Stimulated activated CD8-positive, alpha-beta memory T cell treated with anti-CD3 and anti-CD28 coated beads, Interleukin-7, amount 100 ng/mL, for 48 hours (primary cell): ENCODE data around the gene ST3GAL3.
A peak's percentile ranks its signal among the peaks of the same experiment; 100 is the strongest.

Experiments used
- DNase-seq, 2 donors: peaks; one replicate each; pipeline ENCODE4 v3.0.0-alpha.2; 2020; ENCODE audit warnings: low read depth in 1 of 2; ENCODE audit errors: extremely low read depth in 1 of 2

The ST3GAL3 gene

DNA sequence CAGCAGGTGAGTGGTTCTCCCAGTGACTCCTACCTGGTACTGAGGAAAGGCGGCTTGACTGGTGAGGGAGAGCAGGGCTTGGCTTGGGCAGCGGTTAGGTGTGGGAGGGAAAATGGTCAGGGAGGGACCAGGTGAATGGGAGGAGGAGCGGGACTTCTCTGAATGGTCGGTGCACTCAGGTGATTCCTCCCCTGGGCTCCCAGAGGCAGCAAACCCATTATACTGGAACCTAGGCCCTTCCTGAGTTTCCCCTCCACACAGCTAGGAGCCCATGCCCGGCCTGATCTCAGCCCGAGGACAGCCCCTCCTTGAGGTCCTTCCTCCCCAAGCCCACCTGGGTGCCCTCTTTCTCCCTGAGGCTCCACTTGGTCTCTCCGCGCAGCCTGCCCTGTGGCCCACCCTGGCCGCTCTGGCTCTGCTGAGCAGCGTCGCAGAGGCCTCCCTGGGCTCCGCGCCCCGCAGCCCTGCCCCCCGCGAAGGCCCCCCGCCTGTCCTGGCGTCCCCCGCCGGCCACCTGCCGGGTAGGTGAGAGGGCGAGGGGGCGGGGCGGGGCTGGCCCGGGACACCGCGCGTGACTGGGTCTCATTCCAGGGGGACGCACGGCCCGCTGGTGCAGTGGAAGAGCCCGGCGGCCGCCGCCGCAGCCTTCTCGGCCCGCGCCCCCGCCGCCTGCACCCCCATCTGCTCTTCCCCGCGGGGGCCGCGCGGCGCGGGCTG lies 228.5 kb downstream of the ST3GAL3 start:
- DNase-seq, result no peak

DNA sequence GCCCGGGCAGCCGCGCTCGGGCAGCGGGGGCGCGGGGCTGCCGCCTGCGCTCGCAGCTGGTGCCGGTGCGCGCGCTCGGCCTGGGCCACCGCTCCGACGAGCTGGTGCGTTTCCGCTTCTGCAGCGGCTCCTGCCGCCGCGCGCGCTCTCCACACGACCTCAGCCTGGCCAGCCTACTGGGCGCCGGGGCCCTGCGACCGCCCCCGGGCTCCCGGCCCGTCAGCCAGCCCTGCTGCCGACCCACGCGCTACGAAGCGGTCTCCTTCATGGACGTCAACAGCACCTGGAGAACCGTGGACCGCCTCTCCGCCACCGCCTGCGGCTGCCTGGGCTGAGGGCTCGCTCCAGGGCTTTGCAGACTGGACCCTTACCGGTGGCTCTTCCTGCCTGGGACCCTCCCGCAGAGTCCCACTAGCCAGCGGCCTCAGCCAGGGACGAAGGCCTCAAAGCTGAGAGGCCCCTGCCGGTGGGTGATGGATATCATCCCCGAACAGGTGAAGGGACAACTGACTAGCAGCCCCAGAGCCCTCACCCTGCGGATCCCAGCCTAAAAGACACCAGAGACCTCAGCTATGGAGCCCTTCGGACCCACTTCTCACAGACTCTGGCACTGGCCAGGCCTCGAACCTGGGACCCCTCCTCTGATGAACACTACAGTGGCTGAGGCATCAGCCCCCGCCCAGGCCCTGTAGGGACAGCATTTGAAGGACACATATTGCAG lies 229.3 kb downstream of the ST3GAL3 start:
- DNase-seq, result no peak

DNA sequence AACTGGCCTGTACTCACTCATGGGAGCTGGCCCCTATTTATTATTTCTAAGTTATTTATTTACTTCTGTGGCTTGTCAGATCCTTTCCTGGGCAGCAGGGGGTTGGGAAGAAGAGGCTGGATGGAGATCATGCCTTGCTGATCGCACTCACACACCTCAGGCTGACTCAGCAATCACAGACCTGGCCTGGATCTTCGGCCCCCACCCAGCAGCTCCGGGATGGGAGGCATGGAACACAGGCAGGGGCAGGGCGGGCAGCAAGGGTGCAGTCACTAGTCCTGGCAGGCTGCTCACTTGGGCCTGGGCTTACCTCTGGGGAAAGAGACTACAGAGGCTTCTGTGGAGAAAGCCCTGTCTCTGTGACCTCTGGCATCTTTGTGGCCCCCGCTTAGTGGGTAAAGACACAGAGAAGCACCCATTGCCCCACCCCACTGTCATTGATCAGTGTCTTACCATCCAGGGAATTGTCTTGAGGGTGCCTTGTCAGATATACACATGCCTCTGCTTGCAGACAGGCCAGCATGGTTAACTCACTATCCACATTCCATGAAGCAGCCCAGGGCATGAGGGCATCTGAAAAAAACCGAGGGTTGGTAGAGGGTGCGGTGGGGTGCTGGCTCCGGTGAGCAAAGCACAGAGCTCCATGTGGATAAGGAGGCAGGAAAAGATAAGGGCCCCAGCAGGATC lies 230.0 kb downstream of the ST3GAL3 start:
- no peak for DNase-seq

GRCh38 chr1:43938383-43938782 lies 231.0 kb downstream of the ST3GAL3 start:
- no peak for DNase-seq

DNA sequence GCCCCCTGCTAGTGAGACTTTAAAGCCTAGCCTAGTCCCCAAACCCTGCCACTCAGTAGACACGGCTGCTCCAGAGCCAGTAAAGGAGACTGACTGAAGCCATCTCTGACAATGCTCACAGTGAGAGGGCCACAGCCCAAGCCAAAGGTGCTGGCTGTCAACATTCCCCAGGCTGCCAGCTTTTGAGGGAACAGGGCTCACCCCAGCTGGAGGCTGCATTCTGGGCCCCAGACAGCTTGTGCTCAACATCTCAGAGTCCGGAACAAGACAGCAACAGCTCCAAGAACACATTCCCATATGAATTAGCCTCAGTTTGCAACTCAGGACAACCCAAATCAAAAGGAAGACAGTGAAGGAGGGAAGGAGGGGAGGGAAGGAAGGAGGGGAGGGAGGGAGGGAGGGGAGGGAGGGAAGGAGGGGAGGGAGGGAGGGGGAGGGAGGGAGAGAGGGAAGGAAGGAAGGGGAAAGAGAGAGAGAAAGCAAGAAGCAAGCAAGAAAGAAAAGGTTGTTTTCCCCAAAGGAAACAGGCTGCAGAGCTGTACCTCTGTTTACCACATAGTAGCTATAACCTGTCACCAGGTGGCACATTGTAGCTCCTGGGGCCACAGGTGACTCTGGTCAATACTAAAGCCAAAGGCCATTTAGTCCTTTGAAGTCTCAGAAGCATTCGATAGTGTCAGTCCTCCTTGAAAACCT lies 231.7 kb downstream of the ST3GAL3 start:
- no peak for DNase-seq

GRCh38 chr1:43942411-43942810 lies 235.1 kb downstream of the ST3GAL3 start:
- no peak for DNase-seq

DNA sequence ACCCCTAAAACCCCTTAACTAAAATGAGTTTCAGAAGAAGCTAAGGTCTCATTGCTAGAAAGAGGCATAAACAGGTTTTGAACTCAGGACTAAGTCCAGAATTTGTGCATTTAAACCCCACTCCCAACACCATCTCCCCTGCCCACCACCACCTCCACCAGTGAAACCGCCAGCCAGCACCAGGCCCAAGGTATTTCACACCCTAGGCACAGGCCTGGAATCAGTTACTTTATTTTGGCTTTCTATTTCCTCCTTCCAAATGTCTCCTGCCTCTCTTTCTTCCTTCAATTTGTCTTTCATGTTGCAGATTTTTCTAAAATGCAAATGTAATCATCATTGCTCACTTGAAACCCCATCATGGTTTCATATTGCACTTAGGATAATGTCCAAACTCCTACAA lies 237.5 kb downstream of the ST3GAL3 start:
- no peak for DNase-seq

- DNase-seq, result no peak
Measured at GRCh38 chr1:43945674-43946235, 238.4 kb downstream of the ST3GAL3 start.

GRCh38 chr1:43946236-43947060 lies 239.1 kb downstream of the ST3GAL3 start, which contains the start of gene IPO13:
Gene IPO13 (plus strand): TSS chr1:43946950. CDS start chr1:43947601, 651 bp downstream.
- DNase-seq, result peak; percentile 90 to 93

- no peak for DNase-seq
Measured at GRCh38 chr1:43947061-43947873, 239.9 kb downstream of the ST3GAL3 start.

DNA sequence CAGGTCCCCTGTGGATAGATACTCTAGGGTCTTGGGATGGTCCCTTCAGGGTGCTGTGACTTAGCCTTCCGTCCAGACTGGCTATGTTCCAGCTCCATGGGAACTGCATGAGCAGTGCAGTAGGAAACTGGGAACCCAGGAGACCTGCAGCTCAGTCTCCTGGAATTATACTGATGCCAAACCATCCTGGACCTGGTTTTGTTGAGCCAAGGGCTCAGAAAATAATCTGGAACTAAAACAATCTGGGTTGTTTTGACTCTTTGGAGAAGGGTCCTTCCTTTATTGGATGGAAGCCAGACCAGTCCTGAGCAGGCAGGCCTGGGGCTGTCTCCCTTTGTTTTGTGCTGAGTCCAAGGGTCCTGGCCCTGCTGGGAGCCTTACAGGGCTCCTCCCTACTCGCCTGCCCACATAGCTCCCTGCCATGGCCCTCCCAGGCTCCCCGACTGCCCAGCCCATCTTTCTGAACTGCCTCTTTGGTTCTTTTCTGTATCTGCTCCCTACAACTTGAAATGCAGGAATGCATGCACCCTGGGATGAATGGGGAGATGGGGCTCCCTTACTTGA lies 240.6 kb downstream of the ST3GAL3 start:
- no peak for DNase-seq

DNA sequence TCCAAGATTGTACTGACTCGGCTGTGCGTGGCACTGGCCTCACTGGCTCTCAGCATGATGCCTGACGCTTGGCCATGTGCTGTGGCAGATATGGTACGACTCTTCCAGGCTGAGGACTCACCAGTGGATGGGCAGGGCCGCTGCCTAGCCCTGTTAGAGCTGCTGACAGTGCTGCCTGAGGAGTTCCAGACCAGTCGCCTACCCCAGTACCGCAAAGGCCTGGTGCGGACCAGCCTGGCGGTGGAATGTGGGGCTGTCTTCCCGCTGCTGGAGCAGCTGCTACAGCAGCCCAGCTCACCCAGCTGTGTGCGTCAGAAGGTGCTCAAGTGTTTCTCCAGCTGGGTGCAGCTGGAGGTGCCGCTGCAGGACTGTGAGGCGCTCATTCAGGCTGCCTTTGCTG lies 242.3 kb downstream of the ST3GAL3 start:
- DNase-seq, result no peak

DNA sequence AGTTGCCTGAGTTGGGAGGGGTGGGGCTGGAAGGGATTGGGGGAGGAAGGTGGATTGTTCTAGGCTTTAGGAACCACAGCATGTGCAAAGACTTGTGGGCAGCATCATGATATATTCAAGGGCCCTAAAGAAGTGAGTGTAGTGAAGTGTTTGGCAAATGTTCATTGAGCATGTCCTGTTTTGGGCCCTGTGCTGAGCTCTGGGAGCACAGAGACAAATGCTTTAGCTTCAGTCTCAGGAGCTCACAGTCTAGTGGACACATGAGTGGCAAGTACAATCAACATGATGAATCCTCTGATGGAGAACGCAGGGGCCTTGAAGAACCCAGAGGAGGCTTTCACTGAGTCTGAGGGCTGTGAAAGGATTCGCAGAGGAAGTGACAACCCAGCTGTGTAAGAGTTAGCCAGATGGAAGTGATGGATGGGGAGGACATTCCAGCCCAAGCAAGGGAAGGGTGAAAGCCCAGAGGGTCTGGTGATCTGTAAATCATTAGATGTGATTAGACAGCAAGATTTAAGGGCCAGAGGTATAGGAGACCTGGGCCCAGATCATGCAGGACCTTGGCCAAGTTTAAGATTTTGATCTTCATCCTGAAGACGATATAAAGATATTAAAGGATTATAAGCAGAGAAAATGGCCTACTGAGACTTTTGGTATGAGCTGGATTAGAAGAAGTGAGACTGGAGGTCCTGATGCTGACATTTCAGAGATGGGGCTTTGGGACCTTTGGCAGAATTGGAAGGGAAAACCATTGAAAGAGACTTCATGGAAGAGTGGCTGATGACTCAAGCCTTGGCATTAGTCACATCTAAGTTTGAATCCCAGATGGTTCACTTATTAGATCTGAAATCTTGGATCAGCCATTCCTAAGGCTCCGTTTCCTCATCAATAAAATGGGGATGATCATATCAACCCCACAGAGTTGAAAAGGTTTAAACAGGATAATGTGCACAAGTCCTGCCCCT lies 244.0 kb downstream of the ST3GAL3 start:
- no peak for DNase-seq

DNA sequence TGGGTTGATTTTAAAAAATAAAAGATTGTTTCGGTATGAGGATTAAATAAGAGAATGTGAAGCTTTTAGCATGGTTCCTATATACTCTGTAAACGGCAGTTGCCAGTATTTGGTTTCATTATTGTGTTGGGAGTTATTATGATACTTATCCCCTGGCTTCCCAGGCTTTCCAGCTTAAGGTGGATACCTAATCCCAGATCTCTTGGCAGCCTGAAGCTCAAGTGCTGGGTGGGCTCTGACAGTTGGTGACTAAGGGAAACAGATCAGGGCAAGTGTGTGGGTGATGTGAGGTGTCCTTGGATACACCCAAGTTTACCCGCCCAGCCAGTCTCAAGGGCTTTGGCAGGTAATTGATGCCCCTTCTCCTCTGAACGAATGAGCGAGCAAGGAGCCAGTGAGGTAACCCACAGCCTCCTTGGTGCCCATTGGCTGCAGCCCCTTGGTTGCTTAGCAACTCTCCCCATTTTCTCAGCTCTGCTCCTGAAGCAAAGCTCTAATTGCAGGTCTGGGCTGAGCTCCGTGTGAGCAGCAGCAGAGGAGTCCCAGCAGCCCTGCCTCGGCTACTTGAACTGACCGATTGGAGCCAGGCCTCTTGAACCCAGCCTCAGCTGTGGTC lies 245.5 kb downstream of the ST3GAL3 start:
- DNase-seq, result no peak

- no peak for DNase-seq
Measured at GRCh38 chr1:43953361-43953760, 246.0 kb downstream of the ST3GAL3 start.

- no peak for DNase-seq
Measured at GRCh38 chr1:43954036-43954435, 246.7 kb downstream of the ST3GAL3 start.

GRCh38 chr1:43956234-43956633 lies 248.9 kb downstream of the ST3GAL3 start:
- DNase-seq, result no peak
